Smooth muscle cell (in vitro differentiated cells): ENCODE measurements around the gene NAT10. TPM values are rescaled to one million over a fixed set of nuclear protein-coding genes. Genes with fewer than 3 reads are reported as not detected.
"Not testable (repeated sequence)": the region's sequence is repeated elsewhere in the genome, so short reads cannot be mapped to it uniquely, and the experiment has no call there.

ENCODE experiments used
- DNase-seq: peaks from one replicate; lab custom pipeline; 2025; ENCODE audit not compliant: unreplicated experiment; lab: John Stamatoyannopoulos, UW
- H2AFZ ChIP-seq: fragments of 200-600 bp; sonication (generic); 2 replicates; pipeline ENCODE4 v1.6.0; 2016; ENCODE audit warnings: antibody characterized with exemption, low read depth, mild to moderate bottlenecking
- H3F3A ChIP-seq: fragments of 200-600 bp; sonication (generic); 2 replicates; pipeline ENCODE4 v1.6.0; 2017; ENCODE audit warnings: antibody characterized with exemption, low read depth
- H3K27ac ChIP-seq: fragments of 200-600 bp; sonication (generic); 2 replicates; pipeline ENCODE4 v1.5.1; 2016; ENCODE audit warnings: low read depth, mild to moderate bottlenecking
- H3K27me3 ChIP-seq: fragments of 200-600 bp; sonication (generic); 2 replicates; pipeline ENCODE4 v1.6.1; 2016; ENCODE audit warnings: low read depth, mild to moderate bottlenecking
- H3K36me3 ChIP-seq: fragments of 200-600 bp; sonication (generic); 2 replicates; pipeline ENCODE4 v1.5.1; 2016; ENCODE audit warnings: low read depth
- H3K4me1 ChIP-seq: fragments of 200-600 bp; sonication (generic); 2 replicates; pipeline ENCODE4 v1.5.1; 2016; ENCODE audit warnings: low read depth
- H3K4me2 ChIP-seq: fragments of 200-600 bp; sonication (generic); 2 replicates; pipeline ENCODE4 v1.6.0; 2016; ENCODE audit warnings: mild to moderate bottlenecking
- H3K4me3 ChIP-seq: fragments of 200-600 bp; sonication (generic); 2 replicates; pipeline ENCODE4 v1.5.1; 2016; ENCODE audit warnings: mild to moderate bottlenecking
- H3K79me2 ChIP-seq: fragments of 200-600 bp; sonication (generic); 2 replicates; pipeline ENCODE4 v1.6.0; 2016; ENCODE audit warnings: low read depth, mild to moderate bottlenecking
- H3K9ac ChIP-seq: fragments of 200-600 bp; sonication (generic); 2 replicates; pipeline ENCODE4 v1.6.0; 2016; ENCODE audit warnings: low read depth
- H3K9me3 ChIP-seq: fragments of 200-600 bp; sonication (generic); replicated peaks from 2 replicates; pipeline ENCODE4 v1.5.1; 2016; ENCODE audit warnings: low read depth
- H4K20me1 ChIP-seq: fragments of 200-600 bp; sonication (generic); 2 replicates; pipeline ENCODE4 v1.6.0; 2016; ENCODE audit warnings: low read depth
- WGBS: methylation state at CpG from one replicate; pipeline ENCODE4 v1.1.7; 2016; ENCODE audit warnings: low lambda C conversion rate; 5-methylcytosine and 5-hydroxymethylcytosine counted together
- polyA plus RNA-seq: library from polyadenylated mRNA; unstranded; fragments of >200 nt; fragmentation: Nextera tagmentation; extraction: Ambion mirVana; gene quantifications from 2 replicates; pipeline ENCODE4 v1.2.1, GENCODE V29; 2016
- total RNA-seq: library from RNA; depleted of rRNA; stranded (reverse); fragments of >200 nt; gene quantifications from 2 replicates; pipeline ENCODE4 v1.2.3, GENCODE V29; 2014
- TF ChIP-seq, protein P1 (sequence below): fragments of 200-600 bp; sonication (generic); IDR thresholded peaks from 2 replicates; pipeline ENCODE4 v1.5.1; 2017; ENCODE audit warnings: borderline replicate concordance, mild to moderate bottlenecking, antibody characterized with exemption; ENCODE audit not compliant: insufficient read depth, poor library complexity, severe bottlenecking

The NAT10 gene
- total and polyA plus RNA-seq, 2 experiments from 2014 or later: 16.4 to 20.9 TPM

GRCh38 chr11:34068111-34068510, 37.3 kb upstream of the NAT10 start:
- H2AFZ ChIP-seq: no peak overlapping the region
- H3K9me3 ChIP-seq: no peaks in the 10 kb centered on the region
- WGBS: 96% methylated on average over 2 of the region's 2 CpGs
- peaks cover 100% of the 10 kb centered on the region for H3K79me2 ChIP-seq
- H3K36me3 ChIP-seq: peaks cover 13% of the 10 kb centered on the region
- peaks cover 5% of the 10 kb centered on the region for H3F3A ChIP-seq
- DNase-seq: no peak
- peaks cover 100% of the 10 kb centered on the region for H4K20me1 ChIP-seq
- TF ChIP-seq, protein P1, sequence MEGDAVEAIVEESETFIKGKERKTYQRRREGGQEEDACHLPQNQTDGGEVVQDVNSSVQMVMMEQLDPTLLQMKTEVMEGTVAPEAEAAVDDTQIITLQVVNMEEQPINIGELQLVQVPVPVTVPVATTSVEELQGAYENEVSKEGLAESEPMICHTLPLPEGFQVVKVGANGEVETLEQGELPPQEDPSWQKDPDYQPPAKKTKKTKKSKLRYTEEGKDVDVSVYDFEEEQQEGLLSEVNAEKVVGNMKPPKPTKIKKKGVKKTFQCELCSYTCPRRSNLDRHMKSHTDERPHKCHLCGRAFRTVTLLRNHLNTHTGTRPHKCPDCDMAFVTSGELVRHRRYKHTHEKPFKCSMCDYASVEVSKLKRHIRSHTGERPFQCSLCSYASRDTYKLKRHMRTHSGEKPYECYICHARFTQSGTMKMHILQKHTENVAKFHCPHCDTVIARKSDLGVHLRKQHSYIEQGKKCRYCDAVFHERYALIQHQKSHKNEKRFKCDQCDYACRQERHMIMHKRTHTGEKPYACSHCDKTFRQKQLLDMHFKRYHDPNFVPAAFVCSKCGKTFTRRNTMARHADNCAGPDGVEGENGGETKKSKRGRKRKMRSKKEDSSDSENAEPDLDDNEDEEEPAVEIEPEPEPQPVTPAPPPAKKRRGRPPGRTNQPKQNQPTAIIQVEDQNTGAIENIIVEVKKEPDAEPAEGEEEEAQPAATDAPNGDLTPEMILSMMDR: no peak
- H3K27ac ChIP-seq: no peak overlapping the region
- no peaks in the 10 kb centered on the region for H3K27me3 ChIP-seq
- H3K4me3 ChIP-seq: no peak overlapping the region
- no peak overlapping the region for H3K4me2 ChIP-seq
- H3K4me1 ChIP-seq: no peaks in the 10 kb centered on the region
- H3K9ac ChIP-seq: no peak overlapping the region

DNA sequence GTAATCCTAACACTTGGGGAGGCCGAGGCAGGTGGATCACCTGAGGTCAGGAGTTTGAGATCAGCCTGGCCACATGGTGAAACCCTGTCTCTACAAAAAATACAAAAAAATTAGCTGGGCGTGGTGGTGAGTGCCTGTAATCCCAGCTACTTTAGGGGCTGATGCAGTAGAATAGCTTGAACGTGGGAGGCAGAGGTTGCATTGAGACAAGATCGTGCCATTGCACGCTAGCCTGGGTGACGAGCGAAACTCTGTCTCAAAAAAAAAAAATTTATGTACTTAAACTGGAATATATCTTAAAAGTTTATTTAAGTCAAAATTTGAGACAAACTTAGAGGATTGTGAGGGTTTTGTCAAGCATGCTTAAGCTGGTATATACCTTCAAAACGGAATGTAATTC, 34.1 kb upstream of the NAT10 start:
- Histone ChIP-seq H3K36me3 (peaks cover 20% of the 10 kb centered on the region), H4K20me1 (peaks cover 100% of the 10 kb centered on the region), H3K79me2 (peaks cover 100% of the 10 kb centered on the region), H3F3A (peaks cover 18% of the 10 kb centered on the region), H3K27ac (peak overlapping the region; percentile 28)
- H3K9ac ChIP-seq, H3K4me2 ChIP-seq, H3K27me3 ChIP-seq, H3K9me3 ChIP-seq, H2AFZ ChIP-seq, DNase-seq, H3K4me3 ChIP-seq, H3K4me1 ChIP-seq: not testable (repeated sequence)
- 90% methylated on average over 8 of the region's 8 CpGs for WGBS

DNA sequence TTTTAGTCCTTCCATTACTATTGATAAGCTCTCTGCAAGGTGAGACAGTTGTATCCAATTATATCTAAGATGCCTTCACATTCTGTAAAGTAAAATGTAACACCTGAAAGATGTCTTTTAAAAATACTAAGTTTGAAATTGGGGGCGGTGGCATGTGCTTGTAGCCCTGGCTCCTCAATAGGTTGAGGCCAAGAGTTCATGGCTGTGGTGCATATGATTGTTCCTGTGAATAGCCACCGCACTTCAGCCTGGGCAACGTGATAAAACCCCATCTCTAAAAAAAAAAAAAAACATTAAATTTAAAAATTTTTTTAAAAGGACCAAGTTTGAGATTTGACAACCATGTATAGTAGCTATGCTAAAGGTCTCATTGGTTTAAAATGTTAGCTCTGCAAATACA, 33.4 kb upstream of the NAT10 start:
- H3K4me1 ChIP-seq: peaks cover 10% of the 10 kb centered on the region
- no peak for DNase-seq
- no peak overlapping the region for H3K4me3 ChIP-seq
- peaks cover 100% of the 10 kb centered on the region for H4K20me1 ChIP-seq
- H3K79me2 ChIP-seq: peaks cover 100% of the 10 kb centered on the region
- H2AFZ ChIP-seq: no peak overlapping the region
- no peaks in the 10 kb centered on the region for H3K27me3 ChIP-seq
- H3F3A ChIP-seq: peaks cover 18% of the 10 kb centered on the region
- no peak overlapping the region for H3K9ac ChIP-seq
- peak overlapping the region; percentile 28 for H3K27ac ChIP-seq
- TF ChIP-seq, protein P1: no peak
- H3K4me2 ChIP-seq: no peak overlapping the region
- no peaks in the 10 kb centered on the region for H3K9me3 ChIP-seq
- 98% methylated on average over 3 of the region's 3 CpGs for WGBS
- peaks cover 25% of the 10 kb centered on the region for H3K36me3 ChIP-seq

DNA sequence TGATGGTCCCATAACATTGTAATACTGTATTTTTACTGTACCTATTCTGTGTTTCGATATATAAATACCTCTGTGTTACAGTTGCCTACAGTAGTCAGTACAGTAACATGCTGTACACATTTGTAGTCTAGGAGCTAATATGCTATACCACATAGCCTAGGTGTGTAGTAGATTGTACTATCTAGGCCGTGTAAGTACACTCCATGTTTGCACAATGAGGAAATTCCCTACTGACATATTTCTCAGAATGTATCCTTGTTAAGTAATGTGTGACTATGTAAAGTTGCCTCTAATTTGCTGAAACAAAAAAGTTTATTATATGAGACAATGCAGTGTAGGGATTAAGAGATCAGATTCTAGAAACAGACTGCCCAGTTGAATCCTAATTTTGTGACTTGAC, 32.6 kb upstream of the NAT10 start:
- H3K4me3 ChIP-seq: no peak overlapping the region
- peaks cover 26% of the 10 kb centered on the region for H3F3A ChIP-seq
- H3K79me2 ChIP-seq: peaks cover 100% of the 10 kb centered on the region
- no peak for DNase-seq
- no peaks in the 10 kb centered on the region for H3K9me3 ChIP-seq
- H2AFZ ChIP-seq: no peak overlapping the region
- no peak overlapping the region for H3K4me2 ChIP-seq
- 97% methylated on average over 2 of the region's 2 CpGs for WGBS
- peaks cover 33% of the 10 kb centered on the region for H3K36me3 ChIP-seq
- no peaks in the 10 kb centered on the region for H3K27me3 ChIP-seq
- peaks cover 10% of the 10 kb centered on the region for H3K4me1 ChIP-seq
- no peak overlapping the region for H3K9ac ChIP-seq
- TF ChIP-seq, protein P1: no peak
- H4K20me1 ChIP-seq: peaks cover 100% of the 10 kb centered on the region
- H3K27ac ChIP-seq: no peak overlapping the region
